GM18520 (cell line): Measurements from ENCODE around the gene GRIN2D.

Experiments used
- ATAC-seq: cut with Tn5 transposase; IDR thresholded peaks from one replicate; pipeline ENCODE4 v1.9.1; 2021; ENCODE audit not compliant: unreplicated experiment

GRIN2D gene

DNA sequence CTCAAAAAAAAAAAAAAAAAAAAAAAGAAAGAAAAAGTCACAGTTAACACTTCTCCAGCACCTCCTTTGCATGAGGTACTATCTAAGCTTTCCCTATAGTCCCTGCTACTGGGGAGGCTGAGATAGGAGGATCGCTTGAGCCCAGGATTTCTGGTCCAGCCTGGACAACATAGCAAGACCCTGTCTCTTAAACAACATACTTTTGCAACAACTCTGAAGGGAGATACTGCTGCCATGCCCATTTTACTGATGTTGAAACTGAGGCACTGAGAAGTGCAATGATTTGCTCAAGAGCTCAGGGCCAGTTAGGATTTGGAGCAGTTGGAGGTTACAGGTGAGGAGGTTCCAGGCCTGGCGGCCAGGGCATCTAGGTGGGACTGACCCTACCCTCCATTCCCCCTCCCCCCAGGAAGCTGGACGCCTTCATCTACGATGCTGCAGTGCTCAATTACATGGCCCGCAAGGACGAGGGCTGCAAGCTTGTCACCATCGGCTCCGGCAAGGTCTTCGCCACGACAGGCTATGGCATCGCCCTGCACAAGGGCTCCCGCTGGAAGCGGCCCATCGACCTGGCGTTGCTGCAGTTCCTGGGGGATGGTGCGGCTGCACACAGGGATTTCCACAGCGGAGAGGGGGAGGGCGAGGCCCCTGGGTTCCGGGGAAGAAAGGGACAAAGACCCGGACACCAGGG lies 48.0 kb downstream of the GRIN2D start:
- no peak for ATAC-seq

DNA sequence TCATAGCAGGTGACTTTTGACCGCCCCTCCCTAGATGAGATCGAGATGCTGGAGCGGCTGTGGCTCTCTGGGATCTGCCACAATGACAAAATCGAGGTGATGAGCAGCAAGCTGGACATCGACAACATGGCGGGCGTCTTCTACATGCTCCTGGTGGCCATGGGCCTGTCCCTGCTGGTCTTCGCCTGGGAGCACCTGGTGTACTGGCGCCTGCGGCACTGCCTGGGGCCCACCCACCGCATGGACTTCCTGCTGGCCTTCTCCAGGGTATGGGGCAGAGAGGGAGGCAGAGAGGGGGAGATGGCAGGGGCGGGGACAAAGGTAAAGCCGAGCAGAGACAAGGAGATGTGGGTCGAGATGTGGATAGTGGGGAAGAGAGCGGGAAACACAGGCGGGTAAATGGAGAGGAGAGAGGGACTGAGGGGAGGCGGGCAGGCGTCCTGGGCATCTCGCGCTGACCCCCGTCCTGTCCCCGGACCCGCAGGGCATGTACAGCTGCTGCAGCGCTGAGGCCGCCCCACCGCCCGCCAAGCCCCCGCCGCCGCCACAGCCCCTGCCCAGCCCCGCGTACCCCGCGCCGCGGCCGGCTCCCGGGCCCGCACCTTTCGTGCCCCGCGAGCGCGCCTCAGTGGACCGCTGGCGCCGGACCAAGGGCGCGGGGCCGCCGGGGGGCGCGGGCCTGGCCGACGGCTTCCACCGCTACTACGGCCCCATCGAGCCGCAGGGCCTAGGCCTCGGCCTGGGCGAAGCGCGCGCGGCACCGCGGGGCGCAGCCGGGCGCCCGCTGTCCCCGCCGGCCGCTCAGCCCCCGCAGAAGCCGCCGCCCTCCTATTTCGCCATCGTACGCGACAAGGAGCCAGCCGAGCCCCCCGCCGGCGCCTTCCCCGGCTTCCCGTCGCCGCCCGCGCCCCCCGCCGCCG lies 48.9 kb downstream of the GRIN2D start:
- ATAC-seq = no peak

DNA sequence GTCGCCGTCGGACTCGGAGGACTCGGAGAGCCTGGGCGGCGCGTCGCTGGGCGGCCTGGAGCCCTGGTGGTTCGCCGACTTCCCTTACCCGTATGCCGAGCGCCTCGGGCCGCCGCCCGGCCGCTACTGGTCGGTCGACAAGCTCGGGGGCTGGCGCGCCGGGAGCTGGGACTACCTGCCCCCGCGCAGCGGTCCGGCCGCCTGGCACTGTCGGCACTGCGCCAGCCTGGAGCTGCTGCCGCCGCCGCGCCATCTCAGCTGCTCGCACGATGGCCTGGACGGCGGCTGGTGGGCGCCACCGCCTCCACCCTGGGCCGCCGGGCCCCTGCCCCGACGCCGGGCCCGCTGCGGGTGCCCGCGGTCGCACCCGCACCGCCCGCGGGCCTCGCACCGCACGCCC lies 49.8 kb downstream of the GRIN2D start:
- no peak for ATAC-seq
